NCI-H748 treated with DMSO at 0.1 percent for 48 hours (cell line): ENCODE results near the gene HS2ST1.
"Not testable (repeated sequence)": the region's sequence is repeated elsewhere in the genome, so short reads cannot be mapped to it uniquely, and the experiment has no call there.

Source experiments
- DNase-seq: peaks from one replicate; lab custom pipeline; 2025; lab: John Stamatoyannopoulos, UW

The HS2ST1 gene

DNA sequence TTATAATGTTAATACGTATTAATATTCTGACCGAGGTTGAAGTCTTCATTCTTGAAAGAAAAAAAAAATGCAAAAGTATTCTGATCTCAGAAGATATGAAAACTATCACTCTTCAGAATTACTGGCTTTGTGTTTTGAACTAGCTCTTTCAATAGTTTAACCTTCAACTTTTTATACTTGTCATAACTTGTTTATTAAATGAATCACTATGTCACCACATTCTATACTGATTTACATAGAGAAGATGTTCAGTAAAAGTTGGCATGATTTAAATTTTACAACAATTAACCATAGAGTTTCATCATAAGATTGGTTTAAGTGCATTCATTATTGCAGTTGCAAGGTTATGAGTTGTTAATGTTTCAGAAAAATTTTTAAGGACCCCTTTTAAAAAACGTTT lies 57.3 kb downstream of the HS2ST1 start:
- DNase-seq, result no peak

- no peak for DNase-seq
Observed at GRCh38 chr1:86972262-86972661, 57.8 kb downstream of the HS2ST1 start.

GRCh38 chr1:86975993-86976550 lies 61.6 kb downstream of the HS2ST1 start:
- no peak for DNase-seq

DNA sequence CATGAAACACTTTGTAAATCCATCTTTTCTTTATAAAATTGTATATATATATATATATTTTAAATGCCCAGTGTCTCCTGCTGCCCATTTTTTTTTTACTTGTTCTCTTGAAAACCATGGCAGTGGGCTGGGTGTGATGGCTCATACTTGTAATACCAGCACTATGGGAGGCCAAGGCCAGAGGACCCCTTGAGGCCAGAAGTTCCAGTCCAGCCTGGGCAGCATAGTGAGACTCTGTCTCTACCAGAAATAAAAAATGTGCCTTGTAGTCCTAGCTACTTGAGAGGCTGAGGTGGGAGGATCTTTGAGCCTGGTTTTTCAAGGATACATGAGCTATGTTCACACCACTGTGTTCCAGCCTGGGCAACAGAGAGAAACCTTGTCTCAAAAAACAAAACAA lies 62.2 kb downstream of the HS2ST1 start:
- no peak for DNase-seq

GRCh38 chr1:86981482-86982213 lies 67.2 kb downstream of the HS2ST1 start:
- no peak for DNase-seq

- DNase-seq, result not testable (repeated sequence)
Observed at GRCh38 chr1:86983677-86984076, 69.2 kb downstream of the HS2ST1 start.

GRCh38 chr1:86987446-86987845 lies 73.0 kb downstream of the HS2ST1 start:
- DNase-seq, result no peak

GRCh38 chr1:86988835-86989234 lies 74.4 kb downstream of the HS2ST1 start:
- DNase-seq, result no peak

DNA sequence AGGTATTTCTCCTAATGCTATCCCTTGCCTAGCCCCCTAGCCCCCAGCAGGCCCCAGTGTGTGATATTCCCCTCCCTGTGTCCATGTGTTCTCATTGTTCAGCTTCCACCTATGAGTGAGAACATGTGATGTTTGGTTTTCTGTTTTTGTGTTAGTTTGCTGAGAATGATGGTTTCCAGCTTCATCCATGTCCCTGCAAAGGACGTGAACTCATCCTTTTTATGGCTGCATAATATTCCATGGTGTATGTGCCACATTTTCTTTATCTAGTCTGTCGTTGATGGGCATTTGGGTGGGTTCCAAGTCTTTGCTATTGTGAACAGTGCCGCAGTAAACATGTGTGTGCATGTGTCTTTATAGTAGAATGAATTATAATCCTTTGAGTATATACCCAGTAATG lies 75.3 kb downstream of the HS2ST1 start:
- not testable (repeated sequence) for DNase-seq

DNA sequence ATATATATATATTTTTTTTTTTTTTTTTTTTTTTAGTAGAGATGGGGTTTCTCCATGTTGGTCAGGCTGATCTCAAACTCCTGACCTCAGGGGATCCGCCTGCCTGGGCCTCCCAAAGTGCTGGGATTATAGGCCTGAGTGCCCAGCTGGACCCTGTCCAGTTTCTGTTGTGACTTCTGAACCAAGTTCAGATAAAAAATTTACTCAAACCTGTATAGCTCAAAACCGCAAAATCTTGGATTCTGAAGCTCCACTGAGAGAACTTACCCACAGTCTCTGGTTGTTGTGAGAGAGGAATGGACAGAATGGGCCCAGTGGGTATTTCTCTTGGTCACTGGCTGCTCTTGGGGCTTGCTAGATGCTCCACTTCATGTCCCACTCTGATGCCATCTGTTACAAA lies 76.4 kb downstream of the HS2ST1 start:
- no peak for DNase-seq

DNA sequence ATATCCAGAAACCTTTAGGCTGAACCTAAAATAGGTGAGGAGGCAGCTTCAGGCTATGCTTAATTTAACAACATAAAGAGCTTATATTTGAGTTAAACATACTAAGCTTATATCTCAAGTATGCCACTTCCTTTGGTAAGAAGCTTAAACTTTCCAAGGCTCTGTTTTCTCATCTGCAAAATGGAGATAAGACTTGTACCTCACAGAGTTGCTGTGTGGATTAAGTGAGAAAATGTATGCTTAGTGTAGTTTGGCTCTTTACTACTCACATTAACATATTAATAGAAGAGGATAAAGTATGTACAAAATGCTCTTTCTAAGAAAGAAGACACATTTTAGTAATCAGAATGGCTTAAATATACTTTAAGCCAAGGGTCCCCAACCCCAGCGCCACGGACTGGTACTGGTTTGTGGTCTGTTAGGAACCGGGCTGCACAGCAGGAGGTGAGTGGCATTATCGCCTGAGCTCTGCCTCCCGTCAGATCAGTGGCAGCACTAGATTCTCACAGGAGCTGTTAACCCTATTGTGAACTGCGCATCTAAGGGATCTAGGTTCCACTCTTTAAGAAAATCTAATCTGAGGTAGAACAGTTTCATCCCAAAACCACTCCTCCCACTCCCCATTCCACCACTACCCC lies 77.2 kb downstream of the HS2ST1 start:
- no peak for DNase-seq

GRCh38 chr1:86992861-86993260 lies 78.4 kb downstream of the HS2ST1 start:
- no peak for DNase-seq

DNA sequence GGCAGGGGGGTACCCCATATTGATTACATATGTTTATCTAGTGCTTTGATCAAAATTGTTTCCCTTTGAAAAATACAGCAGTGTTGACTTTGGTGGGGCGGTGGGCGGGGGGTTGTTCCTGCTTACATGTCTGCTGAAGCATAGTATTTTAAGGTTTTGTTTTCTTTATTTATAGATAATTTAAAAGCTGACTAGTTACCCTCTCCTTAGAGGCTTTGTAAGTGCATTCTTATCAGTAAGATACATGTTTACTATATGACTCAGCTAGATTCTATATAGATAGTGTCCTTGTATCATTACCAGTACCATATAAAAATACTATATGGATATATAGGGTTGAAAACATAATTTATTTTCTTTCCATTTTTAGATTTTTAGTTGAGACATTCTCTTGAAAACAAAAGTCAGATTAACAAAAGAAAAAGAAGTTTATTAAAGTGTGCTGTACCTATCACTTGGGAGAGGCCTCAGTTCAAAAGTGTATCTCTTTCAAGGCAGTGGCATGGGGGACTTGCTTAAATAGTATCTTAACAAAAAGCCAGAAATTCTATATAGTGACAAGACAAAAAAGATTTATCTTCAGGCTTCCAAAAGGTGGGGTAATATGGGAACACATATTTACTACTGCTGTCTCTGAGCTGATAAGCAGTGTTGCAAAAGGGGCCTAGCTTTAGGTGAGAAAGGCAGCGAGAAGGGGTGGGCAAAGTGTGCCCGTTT lies 79.0 kb downstream of the HS2ST1 start:
- peak; percentile 64 for DNase-seq

- DNase-seq, result no peak
Observed at GRCh38 chr1:86994061-86994460, 79.6 kb downstream of the HS2ST1 start.

DNA sequence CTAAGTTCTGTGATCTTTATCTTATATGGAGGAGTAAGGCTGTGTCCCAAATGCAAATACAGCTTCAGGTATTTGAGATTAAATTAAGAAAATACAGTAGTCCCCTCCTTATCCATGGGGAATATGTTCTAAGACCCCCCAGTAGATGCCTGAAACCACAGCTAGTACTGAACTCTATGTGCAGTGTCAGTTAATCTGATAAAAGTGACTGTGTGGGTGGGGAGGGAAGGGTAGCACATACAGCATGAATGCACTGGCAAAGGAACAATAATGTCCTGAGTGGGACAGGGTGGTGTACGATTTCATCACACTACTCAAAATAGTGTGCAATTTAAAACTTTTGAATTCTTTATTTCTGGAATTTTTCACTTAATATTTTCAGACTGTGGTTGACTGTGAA lies 83.1 kb downstream of the HS2ST1 start:
- DNase-seq, result no peak

DNA sequence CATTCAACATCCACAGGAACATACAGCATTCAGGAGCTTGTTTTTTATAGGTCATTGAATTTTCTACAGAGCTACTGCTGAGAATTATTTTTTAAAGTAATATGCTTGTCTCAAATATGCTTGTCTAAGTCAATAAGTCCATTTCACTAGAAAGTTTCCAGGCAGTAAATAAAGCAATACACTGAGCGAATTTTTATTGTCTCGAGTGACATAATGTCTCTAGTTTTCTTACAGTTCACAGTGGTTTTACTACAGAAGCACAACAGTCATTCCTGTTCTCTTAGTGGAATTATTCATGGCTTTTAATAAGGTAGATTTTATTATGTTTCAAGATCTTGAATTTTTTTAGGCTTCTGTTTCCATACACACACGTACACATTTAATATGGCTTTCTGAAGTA lies 83.8 kb downstream of the HS2ST1 start:
- DNase-seq, result no peak

DNA sequence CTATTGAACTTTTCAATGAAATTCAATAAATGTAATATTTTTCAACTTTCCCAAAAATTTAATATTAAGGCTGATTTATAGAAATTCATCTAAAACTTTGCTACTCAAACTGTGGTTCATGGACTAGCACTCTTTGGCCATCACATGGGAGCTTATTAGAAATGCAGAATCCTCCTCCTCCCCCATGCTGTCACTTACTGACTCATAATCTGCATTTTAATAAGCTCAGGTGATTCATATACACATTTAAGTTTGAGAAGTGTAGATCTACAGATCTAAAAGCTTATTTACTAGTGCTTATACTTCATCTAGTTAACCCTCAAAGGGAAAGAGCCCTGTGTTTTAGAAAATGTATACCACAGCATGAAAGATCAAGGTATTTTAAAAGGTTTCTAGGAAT lies 84.3 kb downstream of the HS2ST1 start:
- no peak for DNase-seq

GRCh38 chr1:87000460-87000859 lies 86.0 kb downstream of the HS2ST1 start:
- DNase-seq, result no peak

GRCh38 chr1:87004857-87005256 lies 90.4 kb downstream of the HS2ST1 start:
- no peak for DNase-seq

GRCh38 chr1:87007323-87007722 lies 92.9 kb downstream of the HS2ST1 start:
- DNase-seq, result no peak

- DNase-seq, result not testable (repeated sequence)
Observed at GRCh38 chr1:87013385-87013784, 99.0 kb downstream of the HS2ST1 start.

DNA sequence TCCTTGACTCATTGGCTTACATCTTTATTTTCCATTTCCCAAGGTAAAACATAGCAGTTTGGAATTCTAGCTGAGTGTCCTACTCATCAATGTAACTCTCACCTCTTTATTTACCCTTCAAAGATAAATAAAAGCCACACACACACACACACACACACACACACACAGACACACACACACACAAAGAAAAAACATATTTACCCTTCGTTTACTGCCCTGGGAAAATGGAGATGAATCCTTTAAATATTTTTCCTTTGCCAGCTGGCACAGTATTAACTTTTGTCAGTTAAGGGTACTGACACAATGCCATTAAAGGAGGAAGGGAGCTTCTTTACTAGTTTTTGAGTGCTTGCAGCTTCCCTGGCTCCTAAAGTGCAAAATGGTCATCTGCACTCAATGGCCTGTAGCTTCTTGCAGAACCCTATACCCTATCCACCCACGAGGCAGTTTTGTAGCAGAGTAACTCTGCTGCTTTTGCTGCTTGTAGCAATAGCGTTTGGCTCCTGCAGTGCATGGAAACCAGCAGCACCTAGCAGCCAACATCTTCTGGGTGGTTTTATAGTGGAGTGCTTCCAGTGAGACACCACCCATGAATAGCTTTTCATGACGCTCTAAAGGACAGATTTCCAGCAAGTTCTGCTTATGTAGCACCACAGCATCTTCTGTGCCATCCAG lies 103.7 kb downstream of the HS2ST1 start:
- no peak for DNase-seq
